Astrocyte (in vitro differentiated cells and primary cell): ENCODE results near the gene EMC8. TPM values are rescaled to one million over a fixed set of nuclear protein-coding genes. Genes with fewer than 3 reads are reported as not detected.

ENCODE experiments used
- DNase-seq: peaks from one replicate; pipeline ENCODE4 v3.0.0-alpha.2; 2010; ENCODE audit warnings: low read depth
- FAIRE-seq: peaks from 2 replicates; lab custom pipeline; 2011; peaks lifted over from hg19 to GRCh38; lab: Jason Lieb, UNC
- H2AFZ ChIP-seq: 2 replicates; pipeline ENCODE4 v1.6.0; 2012; ENCODE audit warnings: low read depth, low read length, inconsistent platforms
- H3K27ac ChIP-seq: 2 replicates; pipeline ENCODE4 v1.5.1; 2011; ENCODE audit warnings: low read depth, low read length, inconsistent platforms
- H3K27me3 ChIP-seq: 2 replicates; pipeline ENCODE4 v1.6.0; 2011; ENCODE audit warnings: low read length, inconsistent platforms; ENCODE audit not compliant: insufficient read depth
- H3K36me3 ChIP-seq: 2 replicates; pipeline ENCODE4 v1.5.1; 2011; ENCODE audit warnings: low read length, inconsistent platforms; ENCODE audit not compliant: insufficient read depth
- H3K4me1 ChIP-seq: 2 replicates; pipeline ENCODE4 v1.5.1; 2011; ENCODE audit warnings: low read length, inconsistent platforms; ENCODE audit not compliant: insufficient read depth
- H3K4me2 ChIP-seq: 2 replicates; pipeline ENCODE4 v1.6.0; 2012; ENCODE audit warnings: low read length, inconsistent platforms
- H3K4me3 ChIP-seq: 2 replicates; pipeline ENCODE4 v1.5.1; 2011; ENCODE audit warnings: low read depth, mild to moderate bottlenecking, low read length, inconsistent platforms; ENCODE audit not compliant: insufficient read depth
- H3K79me2 ChIP-seq: 2 replicates; pipeline ENCODE4 v1.6.0; 2012; ENCODE audit warnings: mild to moderate bottlenecking, low read length, inconsistent platforms; ENCODE audit not compliant: insufficient read depth
- H3K9ac ChIP-seq: 2 replicates; pipeline ENCODE4 v1.6.0; 2012; ENCODE audit warnings: mild to moderate bottlenecking, low read length, inconsistent platforms
- H3K9me3 ChIP-seq: 2 replicates; pipeline ENCODE4 v1.5.1; 2012; ENCODE audit warnings: low read depth, mild to moderate bottlenecking, low read length, inconsistent platforms; ENCODE audit not compliant: insufficient read depth
- H4K20me1 ChIP-seq: 2 replicates; pipeline ENCODE4 v1.6.0; 2012; ENCODE audit warnings: low read length, inconsistent platforms; ENCODE audit not compliant: insufficient read depth
- H3K27ac Mint-ChIP-seq: one replicate; pipeline ENCODE4 v1.8.0; 2021; ENCODE audit warnings: mild to moderate bottlenecking, mixed read lengths; ENCODE audit not compliant: unreplicated experiment
- H3K27me3 Mint-ChIP-seq: one replicate; pipeline ENCODE4 v1.8.0; 2021; ENCODE audit warnings: low read depth, mixed read lengths; ENCODE audit not compliant: unreplicated experiment
- H3K36me3 Mint-ChIP-seq: one replicate; pipeline ENCODE4 v1.8.0; 2021; ENCODE audit warnings: low read depth, mixed read lengths; ENCODE audit not compliant: unreplicated experiment
- H3K4me1 Mint-ChIP-seq: one replicate; pipeline ENCODE4 v1.8.0; 2021; ENCODE audit warnings: low read depth, mixed read lengths; ENCODE audit not compliant: unreplicated experiment
- H3K4me3 Mint-ChIP-seq: one replicate; pipeline ENCODE4 v1.8.0; 2021; ENCODE audit warnings: mild to moderate bottlenecking, moderate library complexity, mixed read lengths; ENCODE audit not compliant: unreplicated experiment
- H3K9me3 Mint-ChIP-seq: one replicate; pipeline ENCODE4 v1.8.0; 2021; ENCODE audit warnings: mild to moderate bottlenecking, mixed read lengths; ENCODE audit not compliant: unreplicated experiment
- EZH2 ChIP-seq: IDR thresholded peaks from 2 replicates; pipeline ENCODE4 v1.6.1; 2012; ENCODE audit warnings: mild to moderate bottlenecking, low read length, inconsistent platforms; ENCODE audit not compliant: insufficient read depth
- total RNA-seq: library from RNA; stranded (reverse); gene quantifications from 2 replicates; pipeline ENCODE4 v1.2.1, GENCODE V29; 2021
- TF ChIP-seq, protein P1 (sequence below): IDR thresholded peaks from 2 replicates; pipeline ENCODE4 v1.5.1; 2011; ENCODE audit warnings: low read depth, mild to moderate bottlenecking, inconsistent platforms, low read length, moderate library complexity; ENCODE audit not compliant: insufficient read depth

The EMC8 gene
- total RNA-seq, 1 donor from 2014 or later: 42.7 TPM

DNA sequence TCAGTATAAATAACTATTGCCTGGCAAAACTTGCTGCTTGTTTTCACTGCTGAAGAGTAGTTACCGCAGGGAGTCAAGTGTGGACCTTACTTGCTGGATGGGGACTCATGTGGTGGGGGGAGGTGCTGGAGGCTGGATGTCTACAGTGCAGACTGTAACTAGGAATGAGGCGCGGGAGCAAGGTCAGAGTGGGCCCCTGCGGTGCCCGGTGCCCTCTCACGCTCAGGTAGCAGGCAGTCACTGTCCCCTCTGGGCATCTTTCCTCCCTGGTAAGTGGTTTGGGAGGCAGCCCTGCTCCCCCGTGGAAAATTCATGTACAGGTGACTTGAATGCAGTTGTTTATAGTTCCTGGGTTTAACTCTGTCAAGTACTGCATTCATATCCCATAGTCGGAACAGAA lies 4.6 kb downstream of the EMC8 start:
- Mint-ChIP-seq H3K27me3 (no peaks in the 10 kb centered on the region), H3K27ac (no peak overlapping the region), H3K36me3 (peaks cover 21% of the 10 kb centered on the region), H3K4me1 (peaks cover 14% of the 10 kb centered on the region), H3K4me3 (no peak overlapping the region), H3K9me3 (no peaks in the 10 kb centered on the region)
- H3K36me3 ChIP-seq: peaks cover 18% of the 10 kb centered on the region
- no peak overlapping the region for H3K4me3 ChIP-seq
- FAIRE-seq (no peak), DNase-seq (no peak)
- peaks cover 88% of the 10 kb centered on the region for H4K20me1 ChIP-seq
- H2AFZ ChIP-seq: no peak overlapping the region
- TF ChIP-seq, protein P1, sequence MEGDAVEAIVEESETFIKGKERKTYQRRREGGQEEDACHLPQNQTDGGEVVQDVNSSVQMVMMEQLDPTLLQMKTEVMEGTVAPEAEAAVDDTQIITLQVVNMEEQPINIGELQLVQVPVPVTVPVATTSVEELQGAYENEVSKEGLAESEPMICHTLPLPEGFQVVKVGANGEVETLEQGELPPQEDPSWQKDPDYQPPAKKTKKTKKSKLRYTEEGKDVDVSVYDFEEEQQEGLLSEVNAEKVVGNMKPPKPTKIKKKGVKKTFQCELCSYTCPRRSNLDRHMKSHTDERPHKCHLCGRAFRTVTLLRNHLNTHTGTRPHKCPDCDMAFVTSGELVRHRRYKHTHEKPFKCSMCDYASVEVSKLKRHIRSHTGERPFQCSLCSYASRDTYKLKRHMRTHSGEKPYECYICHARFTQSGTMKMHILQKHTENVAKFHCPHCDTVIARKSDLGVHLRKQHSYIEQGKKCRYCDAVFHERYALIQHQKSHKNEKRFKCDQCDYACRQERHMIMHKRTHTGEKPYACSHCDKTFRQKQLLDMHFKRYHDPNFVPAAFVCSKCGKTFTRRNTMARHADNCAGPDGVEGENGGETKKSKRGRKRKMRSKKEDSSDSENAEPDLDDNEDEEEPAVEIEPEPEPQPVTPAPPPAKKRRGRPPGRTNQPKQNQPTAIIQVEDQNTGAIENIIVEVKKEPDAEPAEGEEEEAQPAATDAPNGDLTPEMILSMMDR: no peak
- TF ChIP-seq EZH2: no peak
- no peak overlapping the region for H3K4me2 ChIP-seq
- no peaks in the 10 kb centered on the region for H3K9me3 ChIP-seq
- H3K27ac ChIP-seq: no peak overlapping the region
- peaks cover 100% of the 10 kb centered on the region for H3K79me2 ChIP-seq
- peaks cover 7% of the 10 kb centered on the region for H3K4me1 ChIP-seq
- no peak overlapping the region for H3K9ac ChIP-seq
- no peaks in the 10 kb centered on the region for H3K27me3 ChIP-seq

DNA sequence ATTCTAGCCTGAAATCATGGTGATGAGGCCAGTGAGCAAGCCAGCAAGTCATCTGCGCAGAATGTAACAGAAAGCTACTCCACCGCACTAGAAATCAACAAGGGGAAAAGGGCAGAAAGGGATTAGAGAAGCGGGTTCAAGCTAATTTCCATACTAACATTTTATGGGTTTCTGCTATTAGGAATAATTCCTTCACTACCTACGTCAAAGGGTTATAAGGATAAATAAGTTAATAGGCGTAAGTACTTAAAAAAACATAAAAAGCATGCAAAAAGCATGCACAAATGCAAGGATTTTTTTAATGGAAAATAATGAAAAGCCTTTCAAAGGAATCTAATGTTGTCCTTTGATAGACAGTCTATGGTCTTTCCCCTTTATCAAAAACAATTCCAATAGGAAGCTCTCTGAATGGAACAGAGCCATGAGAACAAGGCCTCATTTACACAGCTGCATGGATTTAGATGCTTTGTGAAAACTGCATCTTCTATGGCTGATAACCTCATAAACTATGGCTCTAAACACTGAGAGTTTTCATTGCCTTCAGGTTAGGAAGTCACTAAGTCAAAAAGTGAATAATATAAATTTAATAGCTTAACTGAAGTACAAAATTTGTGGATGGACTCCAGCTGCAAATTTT lies 5.6 kb downstream of the EMC8 start:
- no peak for DNase-seq
- no peak overlapping the region for H3K4me3 Mint-ChIP-seq
- no peak overlapping the region for H3K27ac ChIP-seq
- H4K20me1 ChIP-seq: peaks cover 96% of the 10 kb centered on the region
- H3K9me3 Mint-ChIP-seq: no peaks in the 10 kb centered on the region
- H3K36me3 Mint-ChIP-seq: peaks cover 21% of the 10 kb centered on the region
- no peak overlapping the region for H2AFZ ChIP-seq
- H3K36me3 ChIP-seq: peaks cover 19% of the 10 kb centered on the region
- no peaks in the 10 kb centered on the region for H3K27me3 ChIP-seq
- no peaks in the 10 kb centered on the region for H3K27me3 Mint-ChIP-seq
- no peak overlapping the region for H3K4me2 ChIP-seq
- no peak for FAIRE-seq
- TF ChIP-seq, protein P1: no peak
- TF ChIP-seq EZH2: no peak
- no peak overlapping the region for H3K27ac Mint-ChIP-seq
- peaks cover 14% of the 10 kb centered on the region for H3K4me1 Mint-ChIP-seq
- H3K9ac ChIP-seq: no peak overlapping the region
- no peaks in the 10 kb centered on the region for H3K9me3 ChIP-seq
- no peak overlapping the region for H3K4me3 ChIP-seq
- H3K79me2 ChIP-seq: peaks cover 98% of the 10 kb centered on the region
- H3K4me1 ChIP-seq: peaks cover 7% of the 10 kb centered on the region

DNA sequence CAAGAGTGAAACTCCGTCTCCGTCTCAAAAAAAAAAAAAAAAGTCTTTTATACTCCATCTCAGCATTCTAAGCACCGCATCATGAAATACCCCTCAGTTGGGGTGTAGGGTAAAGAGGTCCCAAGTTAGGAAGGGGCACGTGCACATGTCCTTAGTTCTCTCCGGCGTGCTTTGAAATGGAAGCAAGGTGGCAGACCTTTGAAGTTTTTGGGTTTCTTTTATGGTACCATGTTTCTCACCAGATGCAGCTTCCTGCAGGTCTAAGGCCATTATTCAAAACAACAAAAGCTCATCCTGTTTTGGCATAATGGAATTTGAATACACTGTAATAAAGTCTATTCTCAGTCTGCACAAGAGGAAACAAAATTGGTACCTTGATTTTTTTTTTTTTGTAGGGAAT lies 9.6 kb downstream of the EMC8 start:
- H3K27me3 Mint-ChIP-seq: no peaks in the 10 kb centered on the region
- TF ChIP-seq, protein P1: no peak
- TF ChIP-seq EZH2: no peak
- FAIRE-seq: no peak
- Histone ChIP-seq H2AFZ (no peak overlapping the region), H3K9me3 (no peaks in the 10 kb centered on the region), H3K79me2 (peaks cover 95% of the 10 kb centered on the region), H3K4me1 (no peaks in the 10 kb centered on the region), H3K27ac (no peak overlapping the region), H3K27me3 (no peaks in the 10 kb centered on the region), H4K20me1 (peaks cover 96% of the 10 kb centered on the region), H3K4me2 (no peak overlapping the region), H3K9ac (no peak overlapping the region), H3K4me3 (no peak overlapping the region), H3K36me3 (peaks cover 32% of the 10 kb centered on the region)
- H3K4me1 Mint-ChIP-seq: peaks cover 8% of the 10 kb centered on the region
- no peaks in the 10 kb centered on the region for H3K9me3 Mint-ChIP-seq
- no peak overlapping the region for H3K4me3 Mint-ChIP-seq
- peaks cover 19% of the 10 kb centered on the region for H3K36me3 Mint-ChIP-seq
- no peak overlapping the region for H3K27ac Mint-ChIP-seq
- no peak for DNase-seq
